ENCODE data around the gene SART3.
"Not testable (repeated sequence)": the region's sequence is repeated elsewhere in the genome, so short reads cannot be mapped to it uniquely, and the experiment has no call there.

SART3 gene

DNA sequence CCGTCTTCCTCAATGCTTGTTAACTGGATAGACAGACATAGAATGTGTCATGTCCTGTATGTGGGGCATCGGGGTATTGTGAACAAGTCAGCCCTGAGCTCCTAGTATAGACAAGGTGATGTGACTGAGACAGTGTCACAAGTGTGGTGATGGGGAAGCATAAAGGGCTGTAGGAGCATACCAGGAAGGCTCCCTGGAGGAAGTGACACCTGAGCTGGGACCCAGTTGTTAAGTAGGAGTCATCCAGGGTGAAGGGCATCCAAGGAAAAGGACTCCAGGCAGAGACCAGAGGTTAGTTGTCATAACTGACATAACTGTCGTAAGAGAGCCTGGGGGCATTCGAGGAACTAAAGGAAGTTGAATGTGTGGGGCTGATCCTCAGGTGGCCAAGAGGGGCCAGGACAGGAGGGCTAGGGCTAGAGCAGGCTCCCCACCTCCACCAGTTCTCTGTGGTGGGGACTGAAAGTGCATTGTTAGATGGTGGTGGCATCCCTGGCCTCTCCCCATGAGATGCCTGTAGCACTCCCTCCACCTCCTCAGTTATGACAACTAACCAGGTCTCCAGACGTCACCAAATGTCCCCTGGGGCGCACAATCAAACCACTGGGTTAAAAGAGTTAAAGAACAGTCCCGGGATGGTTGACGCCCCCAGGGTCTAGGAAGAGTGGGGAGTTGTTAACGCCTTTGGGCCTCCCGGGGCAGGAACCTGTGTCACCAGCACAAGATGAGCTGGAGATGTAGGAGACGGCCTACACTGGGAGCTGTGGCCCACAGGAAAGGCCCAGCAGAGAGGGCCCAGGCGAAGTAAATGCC is 43.5 kb downstream of the SART3 start:
- no peak for DNase-seq

DNA sequence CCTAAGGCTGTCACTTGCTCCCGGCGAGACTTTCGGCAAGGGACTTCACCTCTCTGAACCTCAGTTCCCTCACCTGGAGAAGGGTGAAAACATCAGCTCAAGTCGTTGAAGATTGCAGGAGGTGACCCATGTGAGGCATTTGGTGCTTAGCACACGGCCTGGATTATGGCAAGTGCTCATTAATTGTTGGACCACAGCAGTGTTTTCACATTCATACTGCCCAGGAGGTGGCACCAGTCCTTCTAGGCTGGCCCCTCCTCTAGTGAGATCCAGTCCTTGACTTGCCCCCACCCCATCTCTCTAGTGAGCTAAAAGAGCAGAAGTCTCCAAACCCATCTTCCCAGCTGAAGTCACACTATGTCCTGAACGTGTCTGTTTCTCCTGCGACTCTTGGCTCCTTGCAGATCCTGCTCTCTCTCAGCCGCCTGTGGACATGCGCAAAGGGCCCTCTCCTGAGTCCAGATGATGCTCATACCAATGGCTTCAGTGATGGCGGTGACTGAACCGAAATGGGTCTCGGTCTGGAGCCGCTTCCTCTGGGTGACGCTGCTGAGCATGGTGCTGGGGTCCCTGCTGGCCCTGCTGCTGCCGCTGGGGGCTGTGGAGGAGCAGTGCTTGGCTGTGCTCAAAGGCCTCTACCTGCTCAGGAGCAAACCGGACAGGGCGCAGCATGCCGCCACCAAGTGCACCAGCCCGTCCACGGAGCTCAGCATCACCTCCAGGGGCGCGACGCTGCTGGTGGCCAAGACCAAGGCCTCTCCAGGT is 44.3 kb downstream of the SART3 start:
- DNase-seq = no peak

DNA sequence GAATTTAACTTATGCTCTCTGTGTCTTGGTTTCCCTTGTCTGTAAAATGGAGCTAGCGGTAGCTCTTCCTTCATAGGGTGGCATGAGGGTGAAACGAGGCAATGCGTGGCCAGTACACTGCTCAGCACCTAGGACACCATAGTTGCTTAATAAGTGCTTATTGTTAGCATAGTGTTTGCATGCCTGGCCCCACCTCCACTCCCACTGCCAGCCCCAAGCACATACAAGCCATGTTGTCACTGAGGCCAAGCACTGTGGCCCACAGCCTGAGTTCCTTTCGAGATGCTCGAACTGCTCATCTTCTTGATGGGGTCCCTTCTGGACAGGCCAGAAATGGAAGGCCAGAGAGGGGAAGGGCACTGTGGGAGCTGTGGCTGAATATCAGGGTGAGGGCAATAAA is 45.1 kb downstream of the SART3 start:
- peak; percentile 17 for DNase-seq

DNA sequence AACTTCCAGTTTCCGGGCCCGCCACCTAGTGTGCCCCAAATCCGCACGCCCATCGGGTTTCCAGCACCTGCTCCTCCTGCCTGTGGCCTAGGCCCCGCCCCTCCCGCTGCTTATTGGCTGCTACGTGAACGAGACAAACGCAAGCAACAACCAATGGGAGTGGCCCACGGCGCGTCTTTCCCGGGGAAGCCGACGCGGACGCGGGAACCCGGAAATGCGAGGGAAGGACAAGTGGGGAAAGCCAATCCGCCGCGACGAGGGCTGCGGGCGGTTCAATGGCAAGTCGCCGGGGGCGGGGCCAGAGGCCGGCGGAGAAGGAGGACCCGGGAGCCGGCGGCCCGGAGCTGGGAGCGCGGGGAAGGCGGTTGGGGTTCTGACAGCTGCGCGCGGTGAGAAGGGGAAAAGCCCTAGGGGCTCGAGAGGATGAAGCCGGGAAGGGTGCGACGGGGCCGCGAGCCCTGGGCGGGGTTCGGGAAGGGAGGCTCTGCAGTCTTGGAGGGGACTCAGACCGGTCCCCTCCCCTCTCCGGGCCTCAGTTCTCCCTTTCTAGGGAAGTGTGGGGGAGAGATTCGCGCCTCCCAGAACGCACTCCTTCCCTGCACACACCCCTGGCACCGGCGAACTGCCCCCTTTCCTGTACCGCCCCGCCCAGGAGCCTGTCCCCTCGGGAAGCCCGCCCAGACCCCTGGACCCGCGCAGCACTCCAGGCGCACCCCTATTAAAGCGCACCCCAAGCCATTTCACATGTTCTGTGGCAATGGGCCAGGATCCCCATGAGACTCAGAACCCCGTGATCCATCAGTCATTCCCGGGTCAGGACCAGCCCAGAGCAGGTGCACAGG is 45.8 kb downstream of the SART3 start, which contains the start of gene FICD:
TSS of gene FICD (plus strand) at position 305 of the 842 bp plus-strand sequence. CDS start 1,696 bp downstream, outside the sequence.
- DNase-seq = peak; percentile 99

DNA sequence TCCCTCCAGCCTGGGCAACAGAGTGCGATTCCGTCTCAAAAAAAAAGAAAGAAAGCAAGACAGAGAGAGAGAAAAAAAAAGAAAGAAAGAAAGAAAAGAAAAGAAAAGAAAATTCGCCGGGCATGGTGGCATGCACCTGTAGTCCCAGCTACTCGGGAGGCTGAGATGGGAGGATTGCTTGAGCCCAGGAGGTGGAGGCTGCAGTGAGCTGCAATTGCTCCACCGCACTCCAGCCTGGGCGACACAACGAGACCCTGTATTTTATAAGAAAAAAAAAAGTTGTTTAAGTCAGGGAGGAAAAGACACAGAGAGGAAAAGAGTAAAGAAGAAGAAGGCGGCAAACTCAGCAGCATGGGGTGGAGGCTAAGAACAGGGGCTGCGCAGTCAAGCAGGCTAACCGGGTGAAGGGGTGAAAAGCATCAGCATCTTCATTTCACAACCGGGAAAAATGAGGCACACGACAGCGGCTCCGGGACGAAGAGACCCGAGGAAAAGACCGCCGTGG is 46.5 kb downstream of the SART3 start:
- no peak for DNase-seq

DNA sequence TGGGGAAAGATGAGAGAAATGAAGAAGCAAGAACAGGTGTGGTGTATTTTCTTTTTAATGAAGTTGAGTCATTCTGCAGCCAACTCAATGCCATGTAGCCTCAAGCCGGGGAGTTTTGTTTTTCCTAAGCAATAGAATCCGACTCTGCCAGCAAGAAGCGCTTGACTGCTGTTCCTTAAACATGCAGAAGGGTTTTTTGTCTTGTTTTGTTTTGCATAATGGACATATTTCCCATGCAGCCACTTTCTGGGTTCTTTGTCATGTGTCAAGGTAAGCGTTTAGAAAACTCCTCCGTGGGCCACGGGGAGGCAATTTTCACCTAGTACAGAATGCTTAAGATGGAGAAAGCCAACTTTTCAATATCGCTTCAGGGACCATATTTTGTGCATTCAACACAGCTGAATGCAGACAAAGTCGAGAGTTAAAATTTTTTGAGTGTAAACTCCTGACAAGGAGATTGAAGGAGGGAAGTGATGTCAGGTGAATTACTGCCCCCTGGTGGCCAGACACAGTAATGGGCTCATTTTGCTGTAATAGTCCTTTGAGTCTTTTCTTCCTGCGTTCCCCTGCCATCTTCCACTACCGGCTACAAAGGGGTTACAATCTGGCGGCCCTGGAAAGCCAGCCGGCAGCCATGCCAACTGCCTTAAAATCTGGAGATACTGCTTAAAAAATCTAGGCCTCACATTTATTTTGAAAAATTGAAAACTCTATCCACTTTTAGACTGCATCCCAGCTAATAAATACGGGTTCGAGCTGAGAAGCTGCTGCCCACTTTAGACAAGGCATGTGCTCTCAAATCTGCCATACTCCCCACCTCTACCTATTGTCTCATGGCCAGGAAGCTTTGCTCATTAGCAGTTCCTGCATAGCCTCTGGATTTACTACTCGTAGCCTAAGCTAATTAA is 49.1 kb downstream of the SART3 start:
- peak; percentile 79 for DNase-seq

DNA sequence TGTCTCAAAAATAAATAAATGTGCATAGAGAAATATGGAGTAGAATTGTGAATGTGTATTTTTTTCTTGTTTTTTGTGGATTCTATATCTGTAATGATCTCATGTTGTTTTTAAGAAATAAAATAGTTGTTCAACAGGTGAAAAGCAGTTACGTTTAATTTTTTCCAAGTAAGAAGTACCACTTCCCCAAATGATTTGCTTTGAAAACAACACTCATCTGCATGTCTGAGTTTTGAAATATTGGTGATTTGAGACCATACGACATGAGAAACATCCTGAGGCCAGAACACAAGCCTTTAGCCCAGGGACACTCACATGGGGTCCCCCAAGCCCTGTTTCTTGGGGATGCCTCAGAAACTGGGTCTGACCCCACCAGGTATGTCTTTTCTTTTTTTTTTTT is 50.1 kb downstream of the SART3 start:
- no peak for DNase-seq

DNA sequence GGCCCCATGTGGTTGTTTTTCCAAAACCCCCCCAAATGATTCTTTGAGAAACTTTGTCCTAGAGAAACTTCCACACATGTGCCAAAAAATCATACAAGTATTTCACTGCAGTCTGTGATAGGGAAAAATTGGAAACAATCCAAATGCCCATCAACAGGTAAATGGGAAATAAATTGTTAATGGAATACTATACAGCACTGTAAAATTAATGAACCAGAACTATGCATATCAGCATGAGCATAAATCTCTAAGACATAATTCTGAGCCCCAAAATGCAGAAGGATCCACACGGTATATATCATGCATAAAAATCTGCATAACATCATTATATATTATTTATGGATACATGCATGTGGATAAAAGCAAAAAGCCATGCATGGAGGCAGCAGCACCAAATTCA is 51.2 kb downstream of the SART3 start:
- DNase-seq = no peak

DNA sequence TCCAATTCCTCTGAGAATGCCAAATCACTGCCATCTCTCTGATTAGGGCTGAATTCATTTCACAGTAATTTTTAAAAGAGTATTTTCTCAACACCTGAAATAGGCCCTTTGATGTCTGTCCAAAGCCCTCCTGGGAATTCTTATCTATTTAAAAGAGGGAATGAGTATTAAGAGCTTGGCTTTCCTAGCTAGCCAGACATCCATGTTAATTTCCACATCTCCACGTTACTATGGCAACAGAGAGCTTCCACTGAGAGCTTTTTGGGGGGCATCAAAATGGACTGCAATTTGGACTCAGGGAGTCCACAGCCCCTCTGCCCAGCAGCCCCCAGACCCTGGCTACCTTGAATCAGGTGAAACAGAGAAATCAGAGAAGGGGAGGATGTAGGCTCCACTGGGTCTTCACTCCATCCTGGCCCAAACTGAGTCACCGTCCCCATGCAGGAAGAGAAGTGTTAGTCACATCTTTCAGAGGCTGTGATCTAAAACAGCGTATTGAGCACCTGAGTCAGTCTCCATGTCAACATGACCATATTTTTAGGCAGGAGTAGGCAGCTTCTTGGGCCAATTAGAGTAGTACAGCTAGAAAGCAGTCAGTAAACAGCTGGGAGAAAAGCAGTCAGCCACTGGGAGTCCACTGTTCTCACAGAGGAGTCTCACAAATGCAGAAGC is 52.9 kb downstream of the SART3 start:
- DNase-seq = no peak

DNA sequence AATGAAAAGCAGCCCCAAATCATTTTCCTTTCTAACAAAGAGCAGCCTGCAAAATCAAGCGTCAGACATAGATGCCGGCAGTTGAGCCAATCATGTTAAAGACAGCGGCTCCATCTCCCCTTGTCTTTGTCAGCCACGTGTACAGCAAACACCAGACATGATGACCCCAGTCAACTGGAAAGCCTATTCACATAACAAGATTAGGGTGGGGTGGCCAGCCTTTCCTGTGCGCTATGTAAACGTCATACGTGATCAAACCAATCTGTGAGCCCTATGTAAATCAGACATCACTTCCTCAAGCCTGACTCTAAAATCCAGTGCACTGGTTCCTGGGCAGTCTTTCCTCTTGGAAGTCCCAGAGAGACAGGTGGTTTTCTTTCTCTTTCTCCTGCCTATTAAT is 55.8 kb downstream of the SART3 start:
- no peak for DNase-seq

DNA sequence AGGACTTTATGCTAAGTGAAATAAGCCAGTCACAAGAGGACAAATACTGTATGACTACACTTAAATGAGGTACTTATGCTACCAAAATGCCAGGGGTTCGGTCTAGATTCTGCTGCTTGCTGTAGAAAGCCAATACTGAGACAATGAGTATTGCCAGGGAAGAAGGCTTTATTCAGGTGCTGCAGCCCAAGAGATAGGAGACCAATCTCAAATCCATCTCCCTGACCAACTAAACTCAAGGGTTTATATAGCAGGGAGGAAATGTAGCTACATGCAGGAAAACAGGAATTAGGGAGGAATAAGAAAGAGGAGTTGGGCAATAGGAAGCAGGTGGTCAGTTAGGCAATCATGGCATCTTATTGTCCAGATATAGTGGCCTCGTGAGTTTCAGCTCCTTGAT is 58.1 kb downstream of the SART3 start:
- no peak for DNase-seq

DNA sequence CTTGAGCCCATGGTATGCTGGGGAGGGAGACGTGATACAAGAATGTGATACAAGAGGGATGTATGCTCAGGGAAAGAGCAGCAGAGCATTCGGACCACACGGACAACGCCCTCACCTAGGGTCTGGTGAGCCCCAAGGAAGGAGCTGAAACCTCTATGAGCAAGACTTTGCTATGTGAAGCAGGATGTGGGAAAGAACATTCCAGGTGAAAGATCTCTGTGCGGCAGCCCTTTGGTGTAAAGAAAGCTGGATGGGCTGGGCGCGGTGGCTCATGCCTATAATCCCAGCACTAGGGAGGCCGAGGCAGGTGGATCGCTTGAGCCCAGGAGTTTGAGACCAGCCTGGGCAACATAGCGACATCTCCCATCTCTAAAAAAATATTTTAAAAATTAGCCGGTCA is 62.8 kb downstream of the SART3 start:
- DNase-seq = no peak

DNA sequence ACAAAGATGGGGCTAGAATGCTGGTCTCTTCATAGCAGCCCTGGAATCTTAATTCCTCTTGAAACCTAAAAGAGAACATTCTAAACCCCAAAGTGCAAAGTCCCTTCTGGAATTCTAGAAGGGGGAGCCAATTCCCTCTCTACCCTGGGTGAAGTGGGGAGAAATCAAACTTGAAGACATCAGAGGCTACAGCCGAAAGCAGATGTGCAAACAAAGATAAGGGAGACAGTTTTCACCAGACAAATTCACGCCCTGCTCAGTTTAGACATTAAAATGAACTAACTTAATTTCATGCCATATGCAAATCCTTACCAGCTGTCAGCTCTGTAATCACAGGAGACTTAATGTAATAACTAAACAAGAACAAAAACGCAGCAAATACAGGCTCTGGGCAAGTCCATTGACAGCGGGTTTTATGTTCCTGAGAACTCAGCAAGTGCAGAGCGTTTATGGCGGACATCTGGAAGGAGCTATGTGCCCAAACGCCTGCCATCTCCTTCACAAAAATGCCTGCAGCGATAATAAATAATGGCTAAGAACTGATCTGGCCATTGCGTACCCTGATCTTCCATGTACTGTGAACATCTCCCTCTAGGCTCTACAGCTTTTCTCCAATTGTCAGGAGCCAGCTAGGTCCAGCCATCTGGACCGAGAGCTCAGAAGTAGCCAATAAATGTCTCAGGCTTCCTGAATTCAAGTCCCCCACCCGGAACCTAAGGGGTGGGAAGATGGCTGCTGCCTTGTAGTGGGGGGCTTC is 65.0 kb downstream of the SART3 start:
- no peak for DNase-seq

DNA sequence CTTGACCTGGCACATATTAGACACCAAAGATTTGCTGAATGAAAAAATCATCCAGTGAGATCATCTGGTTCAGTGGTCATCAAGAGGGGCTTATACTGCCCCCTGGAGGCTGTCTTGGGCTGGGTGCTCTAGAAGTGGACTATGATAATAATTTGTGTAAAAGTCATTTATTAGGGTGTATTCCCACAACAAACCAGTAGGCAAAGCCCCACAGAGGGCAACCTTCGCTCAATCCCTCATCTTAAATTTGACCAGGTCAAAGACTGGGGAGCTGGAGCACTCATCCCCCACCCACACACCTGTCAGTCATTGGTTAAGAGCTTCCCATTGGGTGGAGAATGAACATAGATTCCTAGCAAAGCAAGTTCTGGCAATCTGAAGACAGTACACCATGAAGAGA is 65.9 kb downstream of the SART3 start:
- DNase-seq = peak; percentile 75

DNA sequence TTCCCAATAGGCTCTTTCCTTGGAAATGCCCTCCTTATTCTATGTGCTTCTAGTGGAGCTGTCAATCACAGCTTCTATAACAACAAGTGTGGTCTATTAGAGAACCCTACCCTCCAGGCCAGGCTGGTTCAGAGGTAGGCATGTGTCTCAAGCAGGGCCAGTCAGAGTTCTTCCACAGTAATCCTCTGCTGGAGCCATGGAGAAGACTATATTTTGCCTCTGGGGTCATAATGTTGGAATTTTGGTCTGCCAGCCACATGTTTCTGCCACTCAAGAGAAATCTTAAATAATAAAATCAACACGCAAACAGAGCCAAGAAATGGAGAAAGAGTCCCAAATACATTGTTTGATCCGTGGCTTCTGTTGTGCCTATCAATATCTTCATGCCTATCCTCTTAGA is 69.7 kb downstream of the SART3 start:
- no peak for DNase-seq

DNA sequence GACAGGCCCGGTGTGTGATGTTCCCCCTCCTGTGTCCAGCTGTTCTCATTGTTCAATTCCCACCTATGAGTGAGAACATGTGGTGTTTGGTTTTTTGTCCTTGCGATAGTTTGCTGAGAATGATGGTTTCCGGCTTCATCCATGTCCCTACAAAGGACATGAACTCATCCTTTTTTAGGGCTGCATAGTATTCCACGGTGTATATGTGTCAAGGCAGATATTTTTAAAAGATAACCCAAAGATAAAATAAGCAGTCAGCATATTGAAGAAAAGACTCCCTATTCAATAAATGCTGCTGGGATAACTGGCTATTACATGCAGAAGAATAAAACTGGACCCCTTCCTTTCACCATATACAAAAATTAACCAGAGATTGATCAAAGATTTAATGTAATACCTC is 73.9 kb downstream of the SART3 start:
- not testable (repeated sequence) for DNase-seq

DNA sequence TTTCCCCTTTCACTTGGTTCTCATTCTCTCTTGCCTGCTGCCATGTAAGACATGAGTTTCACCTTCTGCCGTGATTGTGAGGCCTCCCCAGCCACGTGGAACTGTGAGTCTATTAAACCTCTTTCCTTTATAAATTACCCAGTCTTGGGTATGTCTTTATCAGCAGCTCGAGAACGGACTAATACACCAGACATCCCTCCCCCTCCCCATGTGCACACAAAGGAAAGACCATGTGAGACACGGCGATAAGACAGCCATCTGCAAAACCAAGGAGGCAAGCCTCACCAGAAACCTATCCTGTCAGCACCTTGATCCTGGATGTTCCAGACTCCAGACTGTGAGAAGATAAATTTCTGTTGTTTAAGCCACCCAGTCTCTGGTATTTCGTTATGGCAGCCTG is 75.6 kb downstream of the SART3 start:
- not testable (repeated sequence) for DNase-seq

DNA sequence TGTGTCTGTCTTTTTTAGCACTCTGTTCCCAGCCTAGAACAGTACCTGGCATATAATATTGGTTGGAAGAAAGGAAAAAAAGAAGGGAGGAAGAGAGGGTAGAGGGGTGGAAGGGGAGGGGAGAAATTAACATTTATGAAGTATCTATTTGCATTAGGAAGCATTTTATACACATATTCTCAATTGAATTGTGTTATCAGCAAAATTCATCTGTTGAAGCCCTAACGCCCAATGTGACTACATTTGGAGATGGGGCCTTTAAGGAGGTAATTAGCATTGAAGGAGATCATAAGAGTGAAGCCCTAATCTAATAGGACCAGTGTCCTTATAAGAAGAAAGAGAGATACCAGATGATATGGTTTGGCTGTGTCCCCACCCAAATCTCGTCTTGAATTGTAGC is 76.1 kb downstream of the SART3 start:
- DNase-seq = no peak

DNA sequence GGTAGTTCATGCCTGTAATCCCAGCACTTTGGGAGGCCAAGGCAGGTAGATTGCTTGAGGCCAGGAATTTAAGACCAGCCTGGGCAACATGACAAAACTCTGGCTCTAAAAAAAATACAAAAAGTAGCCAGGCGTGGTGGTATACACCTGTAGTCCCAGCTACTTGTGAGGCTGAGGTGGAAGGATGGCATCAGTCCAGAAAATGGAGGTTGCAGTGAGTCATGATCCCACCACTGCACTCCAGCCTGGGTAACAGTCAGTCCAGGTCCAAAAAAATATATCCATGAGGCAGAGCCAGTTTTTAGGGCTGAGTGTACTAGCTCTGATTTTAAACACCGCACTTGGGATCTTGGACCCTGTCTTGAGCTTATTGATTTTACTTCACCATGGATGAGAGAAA is 76.5 kb downstream of the SART3 start:
- DNase-seq = no peak

DNA sequence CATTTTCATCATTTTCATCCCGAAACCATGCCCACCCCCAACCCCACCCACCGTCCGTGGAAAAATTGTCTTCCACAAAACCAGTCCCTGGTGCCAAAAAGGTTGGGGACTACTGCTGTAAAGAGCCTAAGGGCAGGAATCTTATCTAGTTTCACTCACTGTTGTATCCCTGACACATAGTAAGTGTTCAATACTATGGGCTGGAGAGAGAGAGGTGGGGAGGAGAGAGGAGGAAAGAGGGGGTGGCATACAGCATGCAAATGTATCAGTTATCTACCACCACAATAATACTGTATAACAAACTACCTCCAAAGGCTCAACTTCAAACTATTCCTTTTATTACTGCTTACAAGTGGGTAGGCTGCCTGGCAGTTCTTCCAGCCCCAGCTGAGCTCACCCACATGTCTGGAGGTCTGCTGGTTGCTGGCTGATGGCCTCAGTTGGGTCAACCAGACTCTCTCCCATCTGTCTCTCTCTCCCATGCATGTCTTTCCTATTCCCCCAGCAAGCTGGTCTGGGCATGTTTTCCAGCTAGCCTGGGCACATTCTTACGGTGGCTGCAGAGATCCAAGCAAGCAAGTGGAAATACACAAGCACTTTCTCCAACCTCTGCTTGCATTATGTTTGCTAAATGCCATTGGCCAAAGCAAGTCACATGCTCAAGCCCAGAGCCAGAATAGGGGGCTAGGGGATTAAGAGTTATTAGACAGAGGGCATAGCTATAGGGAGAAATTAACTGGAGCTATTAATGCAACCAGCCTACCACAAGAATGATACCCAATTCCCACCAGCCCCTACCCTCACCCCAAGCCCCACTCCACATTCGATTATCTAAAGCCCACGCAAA is 77.5 kb downstream of the SART3 start:
- no peak for DNase-seq
